ENCODE data around the gene TMCO4.

GRCh38 chr1:19646377-19647319 lies 153.1 kb downstream of the TMCO4 start:
- TF ChIP-seq EZH2 (IDR thresholded peaks at IDR 0.05; ENCODE audit: borderline replicate concordance, low read length) (no peak), CTCF (conservative IDR thresholded peaks at IDR 0.05 in 1 of 2, IDR thresholded peaks at IDR 0.05 in 1 of 2; ENCODE audit: extremely low read depth in 1 of 2, insufficient read depth in 1 of 2, low read depth in 1 of 2, low read length in 2 of 2) (no peak)
